Spleen (tissue), 11 donors: ENCODE data around the gene GCSH. TPM values are rescaled to one million over a fixed set of nuclear protein-coding genes. Genes with fewer than 3 reads are reported as not detected.

Experiments
- DNase-seq: peaks from one replicate; pipeline ENCODE4 v3.0.0-alpha.2; 2020
- H3K27ac ChIP-seq, 8 donors: fragments of 200-600 bp; sonication (generic) in 7 of 8; 1 replicate in 4 of 8; 2 replicates in 4 of 8; pipeline versions ENCODE4 v1.5.0 to v1.8.0; 2016 to 2021; ENCODE audit warnings: inconsistent platforms in 4 of 8, mild to moderate bottlenecking in 4 of 8, moderate library complexity in 1 of 8
- H3K27me3 ChIP-seq, 7 donors: fragments of 200-600 bp; sonication (generic) in 6 of 7; replicated peaks in 1 of 7; 1 replicate in 4 of 7; 2 replicates in 3 of 7; pipeline versions ENCODE4 v1.5.0 to v1.8.0; 2016 to 2021; ENCODE audit warnings: inconsistent platforms in 3 of 7, mild to moderate bottlenecking in 1 of 7
- H3K36me3 ChIP-seq, 6 donors: fragments of 200-600 bp; sonication (generic) in 5 of 6; 1 replicate in 4 of 6; 2 replicates in 2 of 6; pipeline versions ENCODE4 v1.5.0 to v1.8.0; 2016 to 2021; ENCODE audit warnings: inconsistent platforms in 2 of 6
- H3K4me1 ChIP-seq, 6 donors: fragments of 200-600 bp; sonication (generic) in 5 of 6; 1 replicate in 3 of 6; 2 replicates in 3 of 6; pipeline versions ENCODE4 v1.5.0 to v1.8.0; 2016 to 2021; ENCODE audit warnings: inconsistent platforms in 3 of 6
- H3K4me3 ChIP-seq, 8 donors: fragments of 200-600 bp; sonication (generic) in 7 of 8; 1 replicate in 4 of 8; 2 replicates in 4 of 8; pipeline versions ENCODE4 v1.5.0 to v1.8.0; 2016 to 2021; ENCODE audit warnings: inconsistent platforms in 4 of 8, mild to moderate bottlenecking in 4 of 8, moderate library complexity in 2 of 8
- H3K9me3 ChIP-seq, 8 donors: fragments of 200-600 bp; sonication (generic) in 7 of 8; 1 replicate in 4 of 8; 2 replicates in 4 of 8; pipeline versions ENCODE4 v1.5.0 to v1.8.0; 2016 to 2021; ENCODE audit warnings: inconsistent platforms in 4 of 8
- POLR2A ChIP-seq, 3 donors: fragments of 450-650 bp; IDR thresholded peaks; one replicate each; pipeline ENCODE4 v1.5.1; 2017; ENCODE audit warnings: antibody characterized with exemption in 3 of 3, mild to moderate bottlenecking in 1 of 3
- POLR2AphosphoS5 ChIP-seq, 3 donors: sonication (generic); formaldehyde crosslinking; IDR thresholded peaks; one replicate each; pipeline ENCODE4 v1.5.1; 2017; ENCODE audit warnings: antibody characterized with exemption in 3 of 3
- WGBS, 5 donors: extraction: QIAGEN DNeasy Blood & Tissue Kit in 3 of 5; methylation state at CpG; one replicate each; pipeline versions ENCODE4 v1.1.5 to v1.1.7; 2013 to 2018; 5-methylcytosine and 5-hydroxymethylcytosine counted together
- intact Hi-C: fragments of 100-400 bp; cut with DNase I; formaldehyde crosslinking; loops from one replicate; pipeline ENCODE4 v1.15.0; 2023; ENCODE audit warnings: low total_unique reads
- polyA plus RNA-seq, 3 donors: library from polyadenylated mRNA; stranded (reverse); fragments of 200-250 nt; gene quantifications; one replicate each; pipeline ENCODE4 v1.2.1, GENCODE V29; 2013
- total RNA-seq, 7 donors: library from RNA; depleted of rRNA in 3 of 7; stranded (reverse); fragments of >200 nt in 3 of 7; fragmentation: NEBNext Ultra II Directional in 4 of 7; extraction: Animal tissue kit (Norgen Biotek cat#: 25700) in 4 of 7; gene quantifications; one replicate each; pipeline versions ENCODE4 v1.1.0 to v1.2.1, GENCODE V29; 2016 to 2021
- TF ChIP-seq, protein P1 (sequence below), 11 experiments: fragments of 200-600 bp in 7 of 11; fragments of 450-650 bp in 4 of 11; sonication (generic) in 4 of 11; IDR thresholded peaks in 8 of 11; conservative IDR thresholded peaks in 3 of 11; 1 replicate in 7 of 11; 2 replicates in 4 of 11; pipeline versions ENCODE4 v1.4.0 to v1.8.0; 2016 to 2021; ENCODE audit warnings: antibody characterized with exemption in 11 of 11, inconsistent platforms in 4 of 11, mild to moderate bottlenecking in 1 of 11
- donor health status: healthy with polysubstance abuse.
- donor health status: DM: no; HTN: no; CAD: no; lungs with moderate emphysema.
- donor health status: DM: no; HTN: no; CAD: no.
- donor health status: Bipolar disorder and iron deficiency.
- donor health status: healthy.
- donor health status: DM: no; HTN: no; CAD: no.
- donor health status: DM: yes; HTN: yes; CAD: no.

Gene GCSH
- total and polyA plus RNA-seq, 10 donors = 7.3 to 14.8 (median 7.7) TPM

GRCh38 chr16:81076566-81077075 is 19.6 kb downstream of the GCSH start:
- TF ChIP-seq POLR2A (IDR thresholded peaks at IDR 0.05) (peak in 1 of 3 donors; percentile 48), POLR2AphosphoS5 (IDR thresholded peaks at IDR 0.05) (no peak)
- TF ChIP-seq, protein P1, sequence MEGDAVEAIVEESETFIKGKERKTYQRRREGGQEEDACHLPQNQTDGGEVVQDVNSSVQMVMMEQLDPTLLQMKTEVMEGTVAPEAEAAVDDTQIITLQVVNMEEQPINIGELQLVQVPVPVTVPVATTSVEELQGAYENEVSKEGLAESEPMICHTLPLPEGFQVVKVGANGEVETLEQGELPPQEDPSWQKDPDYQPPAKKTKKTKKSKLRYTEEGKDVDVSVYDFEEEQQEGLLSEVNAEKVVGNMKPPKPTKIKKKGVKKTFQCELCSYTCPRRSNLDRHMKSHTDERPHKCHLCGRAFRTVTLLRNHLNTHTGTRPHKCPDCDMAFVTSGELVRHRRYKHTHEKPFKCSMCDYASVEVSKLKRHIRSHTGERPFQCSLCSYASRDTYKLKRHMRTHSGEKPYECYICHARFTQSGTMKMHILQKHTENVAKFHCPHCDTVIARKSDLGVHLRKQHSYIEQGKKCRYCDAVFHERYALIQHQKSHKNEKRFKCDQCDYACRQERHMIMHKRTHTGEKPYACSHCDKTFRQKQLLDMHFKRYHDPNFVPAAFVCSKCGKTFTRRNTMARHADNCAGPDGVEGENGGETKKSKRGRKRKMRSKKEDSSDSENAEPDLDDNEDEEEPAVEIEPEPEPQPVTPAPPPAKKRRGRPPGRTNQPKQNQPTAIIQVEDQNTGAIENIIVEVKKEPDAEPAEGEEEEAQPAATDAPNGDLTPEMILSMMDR (IDR thresholded peaks at IDR 0.05 in 8 of 11, conservative IDR thresholded peaks at IDR 0.05 in 3 of 11) = peak in 1 of 11 experiments; percentile 18
- DNase-seq = peak; percentile 95
- intact Hi-C loops = loop anchor here (5.0 kb wide), 1 partner anchor 39 kb away; the partner anchor contains the start of gene ATMIN
- Histone ChIP-seq H3K4me3 (peak overlapping the region; percentile 75 to 98 (median 89)), H3K4me1 (peaks cover 0 to 14% (median 11%) of the 10 kb centered on the region in 6 donors), H3K36me3 (no peaks in the 10 kb centered on the region), H3K27ac (peak overlapping the region; percentile 87 to 98 (median 95)), H3K27me3 (no peaks in the 10 kb centered on the region), H3K9me3 (no peaks in the 10 kb centered on the region)
- WGBS, 5 donors = 0 to 1% (median 0%) methylated on average over 26 to 27 of the region's 27 CpGs

DNA sequence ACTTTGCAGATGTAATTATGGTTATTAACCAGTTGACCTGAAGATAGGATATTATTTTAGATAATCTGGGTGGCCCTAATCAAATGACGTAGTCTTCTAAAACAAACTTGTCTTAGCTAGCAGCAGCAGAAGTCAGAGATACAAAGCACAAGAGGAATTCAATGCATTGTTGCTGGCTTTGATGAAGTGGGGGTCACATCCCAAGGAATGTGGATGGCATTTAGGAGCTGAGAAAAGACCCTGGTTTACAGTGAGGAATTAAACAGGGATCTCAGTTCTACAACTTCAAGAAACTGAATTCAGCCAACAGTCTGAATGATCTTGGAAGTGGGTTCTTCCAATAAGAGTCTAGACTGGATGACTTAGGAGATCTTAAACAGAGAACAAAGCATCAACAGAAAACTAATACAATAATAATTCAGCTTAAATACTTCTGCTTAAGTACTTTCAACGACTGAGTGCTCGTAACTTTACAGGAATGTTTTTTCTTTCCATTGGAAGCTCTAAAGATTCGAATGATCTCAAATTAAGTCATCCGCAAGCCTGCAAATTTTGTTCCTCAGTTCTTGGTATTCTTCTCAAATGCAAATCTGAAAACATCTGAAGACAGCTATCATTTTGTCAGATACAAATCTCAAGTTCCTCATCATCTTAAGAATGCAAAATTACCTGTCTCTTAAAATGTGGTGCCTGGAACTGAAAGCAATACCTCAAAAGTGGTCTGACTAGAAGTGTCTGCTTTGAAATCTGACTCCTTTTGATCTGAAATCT is 22.4 kb downstream of the GCSH start:
- Histone ChIP-seq H3K27ac (no peak overlapping the region), H3K9me3 (no peaks in the 10 kb centered on the region), H3K4me1 (peaks cover 0 to 14% (median 11%) of the 10 kb centered on the region in 6 donors), H3K36me3 (no peaks in the 10 kb centered on the region), H3K4me3 (no peak overlapping the region), H3K27me3 (no peaks in the 10 kb centered on the region)
- no peak for DNase-seq
- 68 to 75% (median 72%) methylated on average over 5 of the region's 5 CpGs for WGBS, 5 donors
- TF ChIP-seq, protein P1 (IDR thresholded peaks at IDR 0.05 in 8 of 11, conservative IDR thresholded peaks at IDR 0.05 in 3 of 11) = no peak
- TF ChIP-seq POLR2A (IDR thresholded peaks at IDR 0.05) (no peak), POLR2AphosphoS5 (IDR thresholded peaks at IDR 0.05) (no peak)
- intact Hi-C loops = no loop called here

- no peak overlapping the region for H3K4me3 ChIP-seq
- H3K27ac ChIP-seq = no peak overlapping the region
- no peak for DNase-seq
- no peaks in the 10 kb centered on the region for H3K36me3 ChIP-seq
- H3K27me3 ChIP-seq = no peaks in the 10 kb centered on the region
- WGBS, 5 donors = 67 to 81% (median 74%) methylated on average over 4 of the region's 4 CpGs
- TF ChIP-seq, protein P1 (IDR thresholded peaks at IDR 0.05 in 8 of 11, conservative IDR thresholded peaks at IDR 0.05 in 3 of 11) = no peak
- TF ChIP-seq POLR2AphosphoS5 (IDR thresholded peaks at IDR 0.05) (no peak), POLR2A (IDR thresholded peaks at IDR 0.05) (no peak)
- H3K4me1 ChIP-seq = peaks cover 0 to 7% (median 5%) of the 10 kb centered on the region in 6 donors
- H3K9me3 ChIP-seq = no peaks in the 10 kb centered on the region
- intact Hi-C loops = no loop called here
These were observed 24.4 kb downstream of the GCSH start for GRCh38 chr16:81071805-81072204.

GRCh38 chr16:81070979-81071378 is 25.2 kb downstream of the GCSH start:
- H3K36me3 ChIP-seq = no peaks in the 10 kb centered on the region
- no peaks in the 10 kb centered on the region for H3K27me3 ChIP-seq
- H3K4me3 ChIP-seq = no peak overlapping the region
- H3K27ac ChIP-seq = no peak overlapping the region
- no peak for TF ChIP-seq POLR2AphosphoS5 (IDR thresholded peaks at IDR 0.05)
- TF ChIP-seq, protein P1 (IDR thresholded peaks at IDR 0.05 in 8 of 11, conservative IDR thresholded peaks at IDR 0.05 in 3 of 11) = no peak
- TF ChIP-seq POLR2A (IDR thresholded peaks at IDR 0.05) = no peak
- intact Hi-C loops = no loop called here
- WGBS, 5 donors = 78 to 93% (median 79%) methylated on average over 7 to 8 of the region's 8 CpGs
- H3K9me3 ChIP-seq = no peaks in the 10 kb centered on the region
- H3K4me1 ChIP-seq = peaks cover 0 to under 1% (median under 1%) of the 10 kb centered on the region in 6 donors
- DNase-seq = no peak
